GM20000 (cell line): Measurements from ENCODE around the gene MESP1.

Experiments used
- DNase-seq: peaks from one replicate; pipeline ENCODE4 v3.0.0; 2012; ENCODE audit warnings: low spot score
- TF ChIP-seq, protein P1 (sequence below): IDR thresholded peaks from 2 replicates; pipeline ENCODE4 v1.5.1; 2012; ENCODE audit warnings: mild to moderate bottlenecking, control low read depth; ENCODE audit errors: extremely low read depth, missing control alignments

MESP1 gene

DNA sequence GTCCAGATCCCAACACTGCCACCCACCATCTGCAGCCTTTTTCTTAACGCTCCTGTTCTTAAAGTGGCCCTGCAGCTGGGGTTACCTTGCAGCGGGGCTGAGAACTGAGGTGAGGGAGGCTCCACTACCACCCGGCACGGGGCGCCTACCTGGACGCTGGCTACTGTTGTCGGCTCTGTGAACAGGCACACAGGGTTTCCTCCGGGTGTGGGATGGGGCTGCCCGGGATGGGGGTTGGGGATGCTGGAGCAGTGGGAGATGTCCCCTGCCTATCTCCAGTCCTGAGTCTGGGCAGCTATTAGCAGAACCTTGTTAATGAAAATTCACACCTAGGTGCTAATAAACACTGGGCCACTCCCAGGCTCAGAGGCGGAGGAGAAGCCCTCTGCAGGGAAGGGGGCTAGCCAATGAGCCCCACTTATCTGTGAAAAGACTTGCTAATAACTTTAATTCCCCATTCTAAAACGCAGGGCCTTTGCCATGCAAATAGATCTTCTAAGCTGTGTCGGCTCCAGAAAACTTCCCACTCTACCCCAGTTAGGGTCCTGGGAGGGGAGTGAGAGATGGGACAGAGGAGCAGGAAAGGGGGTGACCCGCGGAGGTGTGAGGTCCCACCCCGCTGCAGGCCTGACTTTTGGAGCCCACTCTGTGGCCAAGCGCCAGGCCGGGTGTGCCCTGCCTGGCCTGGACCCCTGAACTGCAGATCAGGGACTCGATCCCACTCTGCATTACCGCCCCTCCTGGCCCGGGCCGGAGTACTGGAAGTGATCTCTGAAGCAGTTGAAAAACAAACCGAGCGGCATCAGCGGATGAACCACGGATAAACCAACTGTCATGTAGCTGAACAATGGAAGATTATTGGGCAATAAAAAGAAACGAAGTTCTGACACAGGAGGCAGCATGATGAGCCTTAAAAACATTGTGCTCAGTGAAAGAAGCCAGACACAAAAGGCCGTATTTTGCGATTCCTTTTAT lies 3.1 kb downstream of the MESP1 start:
- DNase-seq, result no peak
- TF ChIP-seq, protein P1, sequence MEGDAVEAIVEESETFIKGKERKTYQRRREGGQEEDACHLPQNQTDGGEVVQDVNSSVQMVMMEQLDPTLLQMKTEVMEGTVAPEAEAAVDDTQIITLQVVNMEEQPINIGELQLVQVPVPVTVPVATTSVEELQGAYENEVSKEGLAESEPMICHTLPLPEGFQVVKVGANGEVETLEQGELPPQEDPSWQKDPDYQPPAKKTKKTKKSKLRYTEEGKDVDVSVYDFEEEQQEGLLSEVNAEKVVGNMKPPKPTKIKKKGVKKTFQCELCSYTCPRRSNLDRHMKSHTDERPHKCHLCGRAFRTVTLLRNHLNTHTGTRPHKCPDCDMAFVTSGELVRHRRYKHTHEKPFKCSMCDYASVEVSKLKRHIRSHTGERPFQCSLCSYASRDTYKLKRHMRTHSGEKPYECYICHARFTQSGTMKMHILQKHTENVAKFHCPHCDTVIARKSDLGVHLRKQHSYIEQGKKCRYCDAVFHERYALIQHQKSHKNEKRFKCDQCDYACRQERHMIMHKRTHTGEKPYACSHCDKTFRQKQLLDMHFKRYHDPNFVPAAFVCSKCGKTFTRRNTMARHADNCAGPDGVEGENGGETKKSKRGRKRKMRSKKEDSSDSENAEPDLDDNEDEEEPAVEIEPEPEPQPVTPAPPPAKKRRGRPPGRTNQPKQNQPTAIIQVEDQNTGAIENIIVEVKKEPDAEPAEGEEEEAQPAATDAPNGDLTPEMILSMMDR, result no peak

DNA sequence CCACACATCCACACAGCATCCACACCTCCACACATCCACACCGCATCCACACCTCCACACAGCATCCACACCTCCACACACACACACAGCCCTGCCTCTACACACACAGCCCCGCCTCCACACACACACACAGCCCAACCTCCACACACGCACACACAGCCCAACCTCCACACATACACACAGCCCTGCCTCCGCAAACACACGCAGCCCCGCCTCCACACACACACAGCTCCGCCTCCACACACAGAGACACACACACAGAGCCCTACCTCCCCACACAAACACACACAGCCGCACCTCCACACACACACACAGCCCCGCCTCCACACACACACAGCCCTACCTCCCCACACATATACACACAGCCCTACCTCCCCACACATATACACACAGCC lies 4.7 kb downstream of the MESP1 start:
- TF ChIP-seq, protein P1, result no peak
- no peak for DNase-seq

DNA sequence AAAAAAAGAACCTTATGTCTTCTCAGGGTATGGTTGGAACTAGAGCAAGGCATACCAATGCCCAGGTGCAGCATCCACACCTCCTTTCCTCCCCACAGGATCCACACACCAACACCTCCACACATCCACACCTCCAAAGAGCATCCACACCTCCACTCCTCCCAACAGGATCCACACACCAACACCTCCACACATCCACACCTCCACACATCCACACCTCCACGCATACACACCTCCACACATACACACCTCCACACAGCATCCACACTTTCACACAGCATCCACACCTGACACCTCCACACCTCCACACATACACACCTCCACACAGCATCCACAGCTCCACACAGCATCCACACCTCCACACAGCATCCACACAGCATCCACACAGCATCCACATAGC lies 5.3 kb downstream of the MESP1 start:
- DNase-seq, result no peak
- TF ChIP-seq, protein P1, result no peak

DNA sequence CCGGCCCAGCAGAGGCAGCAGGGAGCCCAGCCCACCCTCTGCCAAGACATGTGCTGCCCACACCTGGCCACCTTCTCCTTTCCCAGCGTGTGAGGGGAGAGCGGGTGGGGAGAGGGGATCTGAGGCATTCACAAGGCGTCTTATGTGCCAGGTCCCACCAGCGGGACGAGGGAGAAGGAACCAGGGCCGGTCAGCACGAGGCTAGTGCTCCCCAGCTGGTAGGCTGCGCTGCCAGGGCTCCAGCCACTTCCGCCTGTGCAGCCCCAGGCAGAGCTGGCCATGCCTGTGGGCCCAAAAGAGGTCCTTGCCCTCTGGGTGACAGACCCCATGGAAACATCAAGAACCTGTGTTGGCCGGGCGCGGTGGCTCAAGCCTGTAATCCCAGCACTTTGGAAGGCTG lies 5.9 kb downstream of the MESP1 start:
- TF ChIP-seq, protein P1, result no peak

DNA sequence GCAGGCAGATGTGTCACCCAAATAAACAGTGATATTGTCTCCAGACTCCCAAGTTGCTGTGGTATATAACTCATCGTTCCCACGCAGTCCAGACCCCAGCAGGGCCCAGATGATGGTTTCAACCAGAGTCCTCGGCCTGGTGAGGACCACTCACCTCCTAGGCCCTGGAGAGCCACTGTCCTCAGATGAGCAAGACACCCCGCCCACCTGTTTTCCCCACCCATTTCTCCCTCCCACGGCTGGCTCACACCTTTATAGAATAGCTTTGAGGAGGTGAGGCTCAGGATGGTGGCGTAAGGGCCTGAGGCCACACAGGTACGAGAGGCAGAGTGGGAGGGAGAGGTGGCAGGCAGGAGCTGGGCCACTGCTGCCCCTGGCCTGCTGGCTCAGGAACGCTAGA lies 7.5 kb downstream of the MESP1 start:
- DNase-seq, result no peak
- TF ChIP-seq, protein P1, result no peak

More for the DNA sequence above, 5.9 kb downstream of the MESP1 start:
- DNase-seq, result no peak

DNA sequence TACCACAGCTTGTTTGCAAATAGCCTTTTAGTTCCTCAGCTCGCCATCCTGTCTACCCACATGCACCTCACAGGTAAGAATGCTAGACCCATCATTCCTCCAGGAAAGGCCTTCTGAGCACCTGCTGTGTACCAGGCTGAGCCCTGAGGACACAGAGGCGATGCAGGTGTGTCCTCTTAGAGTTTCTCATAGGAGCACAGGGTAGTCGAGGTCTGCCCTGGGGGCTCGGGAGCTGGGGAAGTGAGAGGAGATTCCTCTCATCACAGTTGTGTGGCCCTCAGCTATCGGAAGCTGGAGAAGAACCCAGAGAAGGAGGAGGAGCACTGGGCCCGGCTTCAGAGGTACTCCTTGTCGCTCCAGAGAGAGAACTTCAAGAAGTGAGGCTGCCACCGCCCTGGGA lies 8.0 kb downstream of the MESP1 start:
- TF ChIP-seq, protein P1, result no peak
- DNase-seq, result no peak

DNA sequence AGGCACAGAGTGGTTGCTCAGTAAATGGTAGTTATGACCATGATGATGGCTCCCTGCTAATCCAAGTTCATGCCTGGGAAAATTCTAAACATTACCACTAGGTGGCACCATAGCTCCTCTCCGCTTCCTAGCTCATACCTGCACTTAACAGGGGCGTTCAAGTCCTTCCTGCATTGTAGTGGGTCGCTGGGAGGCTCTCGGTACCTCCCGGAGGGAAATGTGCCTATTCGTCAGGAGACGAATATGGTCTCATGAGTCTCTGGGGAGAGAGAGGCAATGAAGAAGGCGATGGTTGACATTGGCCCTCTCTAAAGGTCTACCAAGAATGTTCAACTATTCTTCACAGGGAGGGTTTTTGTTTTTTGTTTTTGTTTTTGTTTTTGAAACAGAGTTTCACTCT lies 10.9 kb downstream of the MESP1 start:
- peak; percentile 82 for DNase-seq
- TF ChIP-seq, protein P1, result peak; percentile 88
